SK-N-DZ (cell line): ENCODE results near the gene GMDS.

Experiments
- DNase-seq: peaks from one replicate; pipeline ENCODE4 v3.0.0-alpha.2; 2015; ENCODE audit warnings: low spot score

GMDS gene

GRCh38 chr6:1941534-1941933, 303.9 kb downstream of the GMDS start:
- no peak for DNase-seq

- no peak for DNase-seq
Observed at GRCh38 chr6:1940381-1940780, 305.0 kb downstream of the GMDS start.

- no peak for DNase-seq
Observed at GRCh38 chr6:1933292-1933691, 312.1 kb downstream of the GMDS start.

GRCh38 chr6:1931817-1932216, 313.6 kb downstream of the GMDS start:
- no peak for DNase-seq

GRCh38 chr6:1930356-1930755, 315.0 kb downstream of the GMDS start:
- no peak for DNase-seq

- no peak for DNase-seq
Observed at GRCh38 chr6:1929931-1930330, 315.5 kb downstream of the GMDS start.

- no peak for DNase-seq
Observed at GRCh38 chr6:1925743-1926430, 319.5 kb downstream of the GMDS start.

GRCh38 chr6:1923449-1923848, 322.0 kb downstream of the GMDS start:
- DNase-seq: no peak

- no peak for DNase-seq
Observed at GRCh38 chr6:1917626-1918371, 327.6 kb downstream of the GMDS start.

- no peak for DNase-seq
Observed at GRCh38 chr6:1916334-1917070, 328.9 kb downstream of the GMDS start.

GRCh38 chr6:1915226-1915625, 330.2 kb downstream of the GMDS start:
- DNase-seq: no peak

GRCh38 chr6:1913577-1913976, 331.8 kb downstream of the GMDS start:
- no peak for DNase-seq

GRCh38 chr6:1912731-1913130, 332.7 kb downstream of the GMDS start:
- DNase-seq: no peak

- no peak for DNase-seq
Observed at GRCh38 chr6:1911474-1911873, 333.9 kb downstream of the GMDS start.

GRCh38 chr6:1910621-1911407, 334.6 kb downstream of the GMDS start:
- no peak for DNase-seq

GRCh38 chr6:1908784-1909183, 336.6 kb downstream of the GMDS start:
- DNase-seq: no peak

GRCh38 chr6:1906609-1907008, 338.8 kb downstream of the GMDS start:
- no peak for DNase-seq

- DNase-seq: no peak
Observed at GRCh38 chr6:1906014-1906413, 339.4 kb downstream of the GMDS start.

- no peak for DNase-seq
Observed at GRCh38 chr6:1904898-1905297, 340.5 kb downstream of the GMDS start.

GRCh38 chr6:1904466-1904799, 341.0 kb downstream of the GMDS start:
- no peak for DNase-seq

GRCh38 chr6:1903780-1904465, 341.5 kb downstream of the GMDS start:
- DNase-seq: peak; percentile 73
